NCI-H524 (cell line): Measurements from ENCODE around the gene CLEC1B.
"Not testable (repeated sequence)": the region's sequence is repeated elsewhere in the genome, so short reads cannot be mapped to it uniquely, and the experiment has no call there.

ENCODE experiments used
- DNase-seq, 2 experiments: peaks; one replicate each; lab custom pipeline; 2025; lab: John Stamatoyannopoulos, UW

CLEC1B gene

GRCh38 chr12:9999016-9999415, at the start of gene CLEC1B:
TSS of gene CLEC1B (minus strand) at chr12:9999121. CDS start at chr12:9999100, 21 bp downstream.
- no peak for DNase-seq

- no peak for DNase-seq
These were observed 49.6 kb upstream of the CLEC1B start for GRCh38 chr12:10048526-10048925.

- DNase-seq, result no peak
These were observed 43.2 kb upstream of the CLEC1B start for GRCh38 chr12:10042167-10042566.

- no peak for DNase-seq
These were observed 35.0 kb upstream of the CLEC1B start for GRCh38 chr12:10033783-10034545.

GRCh38 chr12:10031771-10032175, 32.9 kb upstream of the CLEC1B start:
- no peak for DNase-seq

- DNase-seq, result no peak
These were observed 32.4 kb upstream of the CLEC1B start for GRCh38 chr12:10031321-10031720.

GRCh38 chr12:10030446-10030845, 31.5 kb upstream of the CLEC1B start, which contains the start of gene CLEC9A:
TSS of gene CLEC9A (plus strand) at chr12:10030682. CDS start at chr12:10052688, 22,006 bp downstream.
- no peak for DNase-seq

GRCh38 chr12:10027721-10028120, 28.8 kb upstream of the CLEC1B start:
- no peak for DNase-seq

- DNase-seq, result no peak
These were observed 28.4 kb upstream of the CLEC1B start for GRCh38 chr12:10027311-10027710.

GRCh38 chr12:10026666-10027065, 27.7 kb upstream of the CLEC1B start:
- DNase-seq, result not testable (repeated sequence)

- no peak for DNase-seq
These were observed 26.3 kb upstream of the CLEC1B start for GRCh38 chr12:10025236-10025635.

- DNase-seq, result no peak
These were observed 22.4 kb upstream of the CLEC1B start for GRCh38 chr12:10021342-10021741.

GRCh38 chr12:10018386-10018785, 19.5 kb upstream of the CLEC1B start:
- no peak for DNase-seq

- DNase-seq, result no peak
These were observed 18.0 kb upstream of the CLEC1B start for GRCh38 chr12:10016881-10017280.

GRCh38 chr12:10015450-10015849, 16.5 kb upstream of the CLEC1B start:
- DNase-seq, result no peak

- no peak for DNase-seq
These were observed 13.9 kb upstream of the CLEC1B start for GRCh38 chr12:10012630-10013330.

GRCh38 chr12:10001171-10001776, 2.4 kb upstream of the CLEC1B start:
- no peak for DNase-seq

- no peak for DNase-seq
These were observed 6.6 kb downstream of the CLEC1B start for GRCh38 chr12:9992296-9992695.

GRCh38 chr12:9991876-9992275, 7.0 kb downstream of the CLEC1B start:
- DNase-seq, result no peak

- DNase-seq, result no peak
These were observed 18.8 kb downstream of the CLEC1B start for GRCh38 chr12:9980126-9980525.

GRCh38 chr12:9977916-9978315, 21.0 kb downstream of the CLEC1B start:
- no peak for DNase-seq

- not testable (repeated sequence) for DNase-seq
These were observed 22.3 kb downstream of the CLEC1B start for GRCh38 chr12:9976626-9977025.

GRCh38 chr12:9975614-9976013, 23.3 kb downstream of the CLEC1B start:
- DNase-seq, result no peak
